Transverse colon (tissue), 4 donors: ENCODE measurements around the gene NEURL1B. TPM values are rescaled to one million over a fixed set of nuclear protein-coding genes. Genes with fewer than 3 reads are reported as not detected.
A peak's percentile ranks its signal among the peaks of the same experiment; 100 is the strongest.

Experiments
- DNase-seq: peaks from one replicate; pipeline ENCODE4 v3.0.0-alpha.2; 2019
- H3K27ac ChIP-seq, 4 donors: fragments of 200-600 bp; sonication (generic); 2 replicates each; pipeline ENCODE4 v1.5.1; 2016 to 2018; ENCODE audit warnings: inconsistent platforms in 4 of 4
- H3K27me3 ChIP-seq: fragments of 200-600 bp; sonication (generic); 2 replicates; pipeline ENCODE4 v1.5.1; 2017; ENCODE audit warnings: inconsistent platforms
- H3K36me3 ChIP-seq, 4 donors: fragments of 200-600 bp; sonication (generic); 2 replicates each; pipeline ENCODE4 v1.5.1; 2017 to 2019; ENCODE audit warnings: inconsistent platforms in 4 of 4
- H3K4me1 ChIP-seq, 4 donors: fragments of 200-600 bp; sonication (generic); 2 replicates each; pipeline ENCODE4 v1.5.1; 2017 to 2020; ENCODE audit warnings: inconsistent platforms in 4 of 4
- H3K4me3 ChIP-seq, 4 donors: fragments of 200-600 bp; sonication (generic); 1 replicate in 1 of 4; 2 replicates in 3 of 4; pipeline versions ENCODE4 v1.5.1 to v1.6.1; 2017 to 2019; ENCODE audit warnings: inconsistent platforms in 4 of 4
- H3K9me3 ChIP-seq, 2 donors: fragments of 200-600 bp; sonication (generic); 2 replicates each; pipeline ENCODE4 v1.5.1; 2017 to 2019; ENCODE audit warnings: inconsistent platforms in 2 of 2
- CTCF ChIP-seq, 5 experiments: fragments of 200-600 bp in 3 of 5; fragments of 450-650 bp in 2 of 5; sonication (generic) in 3 of 5; IDR thresholded peaks; 1 replicate in 2 of 5; 2 replicates in 3 of 5; pipeline ENCODE4 v1.5.1; 2016 to 2017; ENCODE audit warnings: antibody characterized with exemption in 5 of 5, inconsistent platforms in 3 of 5, mild to moderate bottlenecking in 2 of 5, moderate library complexity in 1 of 5
- EP300 ChIP-seq: sonication (generic); formaldehyde crosslinking; IDR thresholded peaks from one replicate; pipeline ENCODE4 v1.6.1; 2017; ENCODE audit warnings: antibody characterized with exemption, low read depth
- POLR2A ChIP-seq: fragments of 450-650 bp; IDR thresholded peaks from one replicate; pipeline ENCODE4 v1.6.1; 2016; ENCODE audit warnings: antibody characterized with exemption, mild to moderate bottlenecking, moderate library complexity
- POLR2AphosphoS5 ChIP-seq, 3 donors: sonication (generic); formaldehyde crosslinking; IDR thresholded peaks; one replicate each; pipeline ENCODE4 v1.6.1; 2016; ENCODE audit warnings: antibody characterized with exemption in 3 of 3
- WGBS, 2 donors: methylation state at CpG; one replicate each; pipeline ENCODE4 v1.1.5; 2018; ENCODE audit warnings: low coverage in 1 of 2; 5-methylcytosine and 5-hydroxymethylcytosine counted together
- in situ Hi-C, 4 donors: fragments of 200-750 bp; cut with MboI; loops; one replicate each; pipeline versions ENCODE4 v1.15.0 to v1.15.1; 2017; ENCODE audit warnings: low sequenced_read_pairs in 3 of 4, low pct_ligation_motif_present in 1 of 4, low pct_unique_long_range_greater_than_20kb in 1 of 4
- intact Hi-C: fragments of 100-400 bp; cut with DNase I; formaldehyde crosslinking; loops from one replicate; pipeline ENCODE4 v1.15.1; 2023; ENCODE audit warnings: low total_unique reads
- total RNA-seq, 4 donors: library from RNA; depleted of rRNA; stranded (reverse); fragments of >200 nt; gene quantifications; one replicate each; pipeline ENCODE4 v1.1.0, GENCODE V29; 2016

Gene NEURL1B
- total RNA-seq, 4 donors from 2014 or later: 74.6 to 168 (median 94.5) TPM

GRCh38 chr5:172611913-172612312 lies 29.1 kb upstream of the NEURL1B start:
- intact Hi-C loops (no loop called here), in situ Hi-C loops (no loop called here)
- TF ChIP-seq POLR2AphosphoS5 (IDR thresholded peaks at IDR 0.05) (no peak), POLR2A (no peak), EP300 (no peak), CTCF (IDR thresholded peaks at IDR 0.05) (no peak)
- no peaks in the 10 kb centered on the region for H3K36me3 ChIP-seq
- no peaks in the 10 kb centered on the region for H3K4me1 ChIP-seq
- H3K27ac ChIP-seq: no peak overlapping the region
- no peak for DNase-seq
- peaks cover 0 to 6% of the 10 kb centered on the region in 2 donors for H3K9me3 ChIP-seq
- no peak overlapping the region for H3K4me3 ChIP-seq
- WGBS, 2 donors: 86% methylated on average over 8 of the region's 8 CpGs; no CpG with 5 or more reads in 1 of the 2 donors
- H3K27me3 ChIP-seq: no peaks in the 10 kb centered on the region

DNA sequence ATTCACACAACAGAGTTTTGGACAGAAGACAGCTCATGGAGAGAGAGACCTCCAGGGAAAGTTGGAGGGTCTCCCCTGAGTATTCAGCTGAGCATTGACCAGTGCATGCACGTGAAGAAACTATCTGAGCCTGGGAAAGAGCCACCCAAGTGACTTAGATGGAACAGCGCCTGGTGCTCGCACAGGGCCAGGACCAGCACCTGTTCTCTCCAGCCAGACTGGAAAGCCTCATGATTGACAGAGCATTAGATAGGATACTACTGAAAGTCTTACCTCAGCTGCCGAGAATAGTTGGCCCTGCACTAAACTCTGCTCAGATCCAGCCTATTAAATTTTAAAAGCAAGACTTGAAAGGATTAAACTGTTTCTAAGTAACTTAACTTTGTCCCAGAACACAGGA lies 28.3 kb upstream of the NEURL1B start:
- 82% methylated on average over 4 of the region's 4 CpGs; no CpG with 5 or more reads in 1 of the 2 donors for WGBS, 2 donors
- Histone ChIP-seq H3K36me3 (no peaks in the 10 kb centered on the region), H3K27me3 (no peaks in the 10 kb centered on the region), H3K27ac (no peak overlapping the region), H3K4me1 (no peaks in the 10 kb centered on the region), H3K9me3 (peaks cover 0 to 6% of the 10 kb centered on the region in 2 donors), H3K4me3 (no peak overlapping the region)
- intact Hi-C loops: no loop called here
- DNase-seq: no peak
- TF ChIP-seq CTCF (IDR thresholded peaks at IDR 0.05): no peak
- TF ChIP-seq POLR2A: no peak
- no peak for TF ChIP-seq EP300
- no peak for TF ChIP-seq POLR2AphosphoS5 (IDR thresholded peaks at IDR 0.05)
- in situ Hi-C loops: no loop called here

GRCh38 chr5:172616136-172616535 lies 24.9 kb upstream of the NEURL1B start:
- 58 to 66% methylated on average over 5 of the region's 5 CpGs for whole genome bisulfite sequencing, 2 donors
- no peak overlapping the region for H3K4me3 ChIP-seq
- DNase-seq: no peak
- H3K36me3 ChIP-seq: no peaks in the 10 kb centered on the region
- H3K4me1 ChIP-seq: peaks cover 0 to 7% (median 2%) of the 10 kb centered on the region in 4 donors
- intact Hi-C loops (no loop called here), in situ Hi-C loops (no loop called here)
- H3K9me3 ChIP-seq: peaks cover 0 to 6% of the 10 kb centered on the region in 2 donors
- no peaks in the 10 kb centered on the region for H3K27me3 ChIP-seq
- TF ChIP-seq EP300 (no peak), POLR2AphosphoS5 (IDR thresholded peaks at IDR 0.05) (no peak), CTCF (IDR thresholded peaks at IDR 0.05) (no peak), POLR2A (no peak)
- H3K27ac ChIP-seq: peak overlapping the region in 2 of 4 donors; percentile 53 to 54

DNA sequence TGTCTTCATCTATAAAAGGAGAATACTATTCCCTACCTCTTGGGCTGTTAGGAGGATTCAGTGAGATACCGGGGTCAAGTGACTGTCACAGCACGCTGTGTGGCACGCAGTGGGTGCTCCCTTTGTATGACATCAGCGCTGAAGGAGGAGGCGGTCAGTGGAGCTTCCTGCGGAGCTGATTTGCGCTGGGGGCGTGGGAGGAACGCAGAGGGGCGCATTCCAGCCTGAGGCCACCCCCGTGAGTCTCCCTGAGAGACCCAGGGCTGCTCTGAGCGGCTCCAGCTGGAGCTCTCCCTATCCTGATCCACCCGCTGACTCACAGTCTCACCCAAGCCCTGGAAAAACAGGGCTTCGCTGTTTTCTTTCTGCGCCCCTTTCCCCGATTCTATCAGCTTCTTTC lies 24.3 kb upstream of the NEURL1B start:
- intact Hi-C loops (no loop called here), in situ Hi-C loops (no loop called here)
- H3K27ac ChIP-seq: peak overlapping the region; percentile 18 to 58 (median 54)
- peaks cover 0 to 6% of the 10 kb centered on the region in 2 donors for H3K9me3 ChIP-seq
- H3K27me3 ChIP-seq: no peaks in the 10 kb centered on the region
- H3K4me3 ChIP-seq: no peak overlapping the region
- TF ChIP-seq POLR2A: no peak
- TF ChIP-seq EP300: no peak
- no peak for TF ChIP-seq POLR2AphosphoS5 (IDR thresholded peaks at IDR 0.05)
- no peak for TF ChIP-seq CTCF (IDR thresholded peaks at IDR 0.05)
- no peaks in the 10 kb centered on the region for H3K36me3 ChIP-seq
- 64 to 80% methylated on average over 2 to 16 of the region's 16 CpGs for WGBS, 2 donors
- DNase-seq: no peak
- peaks cover 0 to 12% (median 5%) of the 10 kb centered on the region in 4 donors for H3K4me1 ChIP-seq
